Measurements from ENCODE around the gene AFAP1L2.

- no peak for TF ChIP-seq EZH2 (IDR thresholded peaks at IDR 0.05; ENCODE audit: borderline replicate concordance, low read depth, low read length, poor library complexity, severe bottlenecking)
- no peak for TF ChIP-seq CTCF (conservative IDR thresholded peaks at IDR 0.05; ENCODE audit: low read depth, low read length)
These were observed 7.8 kb downstream of the AFAP1L2 start for GRCh38 chr10:114396464-114396863.

Measured in A673 (cell line).